ENCODE measurements around the gene PRKAG1.

PRKAG1 gene

GRCh38 chr12:48966177-48966895 lies 52.2 kb downstream of the PRKAG1 start:
- DNase-seq (ENCODE audit: low spot score), result no peak

- DNase-seq (ENCODE audit: low spot score), result no peak
Measured at GRCh38 chr12:48965298-48965838, 53.2 kb downstream of the PRKAG1 start.

- DNase-seq (ENCODE audit: low spot score), result no peak
Measured at GRCh38 chr12:48961801-48962200, 56.8 kb downstream of the PRKAG1 start.

- no peak for DNase-seq (ENCODE audit: low spot score)
Measured at GRCh38 chr12:48961331-48961730, 57.2 kb downstream of the PRKAG1 start.

GRCh38 chr12:48960834-48961233 lies 57.7 kb downstream of the PRKAG1 start:
- no peak for DNase-seq (ENCODE audit: low spot score)

- DNase-seq (ENCODE audit: low spot score), result peak; percentile 11
Measured at GRCh38 chr12:48958049-48958388, 60.6 kb downstream of the PRKAG1 start.

GRCh38 chr12:48957141-48958048 lies 61.2 kb downstream of the PRKAG1 start, which contains the start of gene ARF3:
Gene ARF3, minus strand, starts transcription at chr12:48957487. Its CDS starts 16,392 bp downstream, at chr12:48941095.
- peak; percentile 92 for DNase-seq (ENCODE audit: low spot score)

- peak; percentile 90 for DNase-seq (ENCODE audit: low spot score)
Measured at GRCh38 chr12:48956279-48957140, 62.1 kb downstream of the PRKAG1 start.

GRCh38 chr12:48954841-48955501 lies 63.6 kb downstream of the PRKAG1 start:
- DNase-seq (ENCODE audit: low spot score), result no peak

- peak; percentile 32 for DNase-seq (ENCODE audit: low spot score)
Measured at GRCh38 chr12:48954061-48954460, 64.5 kb downstream of the PRKAG1 start.

GRCh38 chr12:48952691-48953090 lies 65.9 kb downstream of the PRKAG1 start:
- DNase-seq (ENCODE audit: low spot score), result no peak

All from putamen (tissue), 1 donor.